Astrocyte (in vitro differentiated cells and primary cell): ENCODE measurements around the gene VASH2. TPM values are rescaled to one million over a fixed set of nuclear protein-coding genes. Genes with fewer than 3 reads are reported as not detected.

Experiments
- DNase-seq: peaks from one replicate; pipeline ENCODE4 v3.0.0-alpha.2; 2010; ENCODE audit warnings: low read depth
- FAIRE-seq: peaks from 2 replicates; lab custom pipeline; 2011; peaks lifted over from hg19 to GRCh38; lab: Jason Lieb, UNC
- H2AFZ ChIP-seq: 2 replicates; pipeline ENCODE4 v1.6.0; 2012; ENCODE audit warnings: low read depth, low read length, inconsistent platforms
- H3K27ac ChIP-seq: 2 replicates; pipeline ENCODE4 v1.5.1; 2011; ENCODE audit warnings: low read depth, low read length, inconsistent platforms
- H3K27me3 ChIP-seq: 2 replicates; pipeline ENCODE4 v1.6.0; 2011; ENCODE audit warnings: low read length, inconsistent platforms; ENCODE audit not compliant: insufficient read depth
- H3K36me3 ChIP-seq: 2 replicates; pipeline ENCODE4 v1.5.1; 2011; ENCODE audit warnings: low read length, inconsistent platforms; ENCODE audit not compliant: insufficient read depth
- H3K4me1 ChIP-seq: 2 replicates; pipeline ENCODE4 v1.5.1; 2011; ENCODE audit warnings: low read length, inconsistent platforms; ENCODE audit not compliant: insufficient read depth
- H3K4me2 ChIP-seq: 2 replicates; pipeline ENCODE4 v1.6.0; 2012; ENCODE audit warnings: low read length, inconsistent platforms
- H3K4me3 ChIP-seq: 2 replicates; pipeline ENCODE4 v1.5.1; 2011; ENCODE audit warnings: low read depth, mild to moderate bottlenecking, low read length, inconsistent platforms; ENCODE audit not compliant: insufficient read depth
- H3K79me2 ChIP-seq: 2 replicates; pipeline ENCODE4 v1.6.0; 2012; ENCODE audit warnings: mild to moderate bottlenecking, low read length, inconsistent platforms; ENCODE audit not compliant: insufficient read depth
- H3K9ac ChIP-seq: 2 replicates; pipeline ENCODE4 v1.6.0; 2012; ENCODE audit warnings: mild to moderate bottlenecking, low read length, inconsistent platforms
- H3K9me3 ChIP-seq: 2 replicates; pipeline ENCODE4 v1.5.1; 2012; ENCODE audit warnings: low read depth, mild to moderate bottlenecking, low read length, inconsistent platforms; ENCODE audit not compliant: insufficient read depth
- H4K20me1 ChIP-seq: 2 replicates; pipeline ENCODE4 v1.6.0; 2012; ENCODE audit warnings: low read length, inconsistent platforms; ENCODE audit not compliant: insufficient read depth
- H3K27ac Mint-ChIP-seq: one replicate; pipeline ENCODE4 v1.8.0; 2021; ENCODE audit warnings: mild to moderate bottlenecking, mixed read lengths; ENCODE audit not compliant: unreplicated experiment
- H3K27me3 Mint-ChIP-seq: one replicate; pipeline ENCODE4 v1.8.0; 2021; ENCODE audit warnings: low read depth, mixed read lengths; ENCODE audit not compliant: unreplicated experiment
- H3K36me3 Mint-ChIP-seq: one replicate; pipeline ENCODE4 v1.8.0; 2021; ENCODE audit warnings: low read depth, mixed read lengths; ENCODE audit not compliant: unreplicated experiment
- H3K4me1 Mint-ChIP-seq: one replicate; pipeline ENCODE4 v1.8.0; 2021; ENCODE audit warnings: low read depth, mixed read lengths; ENCODE audit not compliant: unreplicated experiment
- H3K4me3 Mint-ChIP-seq: one replicate; pipeline ENCODE4 v1.8.0; 2021; ENCODE audit warnings: mild to moderate bottlenecking, moderate library complexity, mixed read lengths; ENCODE audit not compliant: unreplicated experiment
- H3K9me3 Mint-ChIP-seq: one replicate; pipeline ENCODE4 v1.8.0; 2021; ENCODE audit warnings: mild to moderate bottlenecking, mixed read lengths; ENCODE audit not compliant: unreplicated experiment
- EZH2 ChIP-seq: IDR thresholded peaks from 2 replicates; pipeline ENCODE4 v1.6.1; 2012; ENCODE audit warnings: mild to moderate bottlenecking, low read length, inconsistent platforms; ENCODE audit not compliant: insufficient read depth
- total RNA-seq: library from RNA; stranded (reverse); gene quantifications from 2 replicates; pipeline ENCODE4 v1.2.1, GENCODE V29; 2021
- TF ChIP-seq, protein P1 (sequence below): IDR thresholded peaks from 2 replicates; pipeline ENCODE4 v1.5.1; 2011; ENCODE audit warnings: low read depth, mild to moderate bottlenecking, inconsistent platforms, low read length, moderate library complexity; ENCODE audit not compliant: insufficient read depth

The VASH2 gene
- total RNA-seq, 1 donor from 2014 or later = 7.1 TPM

DNA sequence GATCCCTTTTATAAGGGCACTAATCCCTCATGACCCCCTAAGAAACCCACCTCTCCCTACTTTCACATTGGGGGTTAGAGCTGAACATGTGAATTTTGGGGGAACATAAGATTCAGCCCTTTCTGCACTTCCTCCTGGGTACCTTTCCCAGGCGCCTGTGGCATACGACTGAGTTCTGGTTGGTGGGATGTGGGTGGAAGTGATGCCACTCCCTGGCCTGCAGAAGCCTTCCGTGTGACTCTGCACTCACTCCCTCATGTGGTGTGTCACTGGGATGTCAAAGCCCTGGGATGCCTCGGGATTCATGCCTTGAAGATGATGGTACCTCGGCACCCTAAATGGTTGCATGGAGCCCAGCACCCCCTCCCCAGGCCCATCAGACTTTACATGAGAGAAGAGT, 28.3 kb upstream of the VASH2 start:
- Mint-ChIP-seq H3K9me3 (peaks cover 11% of the 10 kb centered on the region), H3K36me3 (peaks cover 2% of the 10 kb centered on the region), H3K4me1 (peaks cover 7% of the 10 kb centered on the region), H3K27me3 (peaks cover 26% of the 10 kb centered on the region), H3K4me3 (no peak overlapping the region), H3K27ac (peak overlapping the region; percentile 47)
- H3K9ac ChIP-seq = no peak overlapping the region
- H3K9me3 ChIP-seq = peaks cover 2% of the 10 kb centered on the region
- H4K20me1 ChIP-seq = no peaks in the 10 kb centered on the region
- H3K36me3 ChIP-seq = no peaks in the 10 kb centered on the region
- no peak for DNase-seq
- peaks cover 5% of the 10 kb centered on the region for H3K4me1 ChIP-seq
- peaks cover 10% of the 10 kb centered on the region for H3K27me3 ChIP-seq
- no peak overlapping the region for H2AFZ ChIP-seq
- FAIRE-seq = no peak
- no peaks in the 10 kb centered on the region for H3K79me2 ChIP-seq
- H3K4me3 ChIP-seq = no peak overlapping the region
- H3K4me2 ChIP-seq = no peak overlapping the region
- TF ChIP-seq EZH2 = no peak
- TF ChIP-seq, protein P1, sequence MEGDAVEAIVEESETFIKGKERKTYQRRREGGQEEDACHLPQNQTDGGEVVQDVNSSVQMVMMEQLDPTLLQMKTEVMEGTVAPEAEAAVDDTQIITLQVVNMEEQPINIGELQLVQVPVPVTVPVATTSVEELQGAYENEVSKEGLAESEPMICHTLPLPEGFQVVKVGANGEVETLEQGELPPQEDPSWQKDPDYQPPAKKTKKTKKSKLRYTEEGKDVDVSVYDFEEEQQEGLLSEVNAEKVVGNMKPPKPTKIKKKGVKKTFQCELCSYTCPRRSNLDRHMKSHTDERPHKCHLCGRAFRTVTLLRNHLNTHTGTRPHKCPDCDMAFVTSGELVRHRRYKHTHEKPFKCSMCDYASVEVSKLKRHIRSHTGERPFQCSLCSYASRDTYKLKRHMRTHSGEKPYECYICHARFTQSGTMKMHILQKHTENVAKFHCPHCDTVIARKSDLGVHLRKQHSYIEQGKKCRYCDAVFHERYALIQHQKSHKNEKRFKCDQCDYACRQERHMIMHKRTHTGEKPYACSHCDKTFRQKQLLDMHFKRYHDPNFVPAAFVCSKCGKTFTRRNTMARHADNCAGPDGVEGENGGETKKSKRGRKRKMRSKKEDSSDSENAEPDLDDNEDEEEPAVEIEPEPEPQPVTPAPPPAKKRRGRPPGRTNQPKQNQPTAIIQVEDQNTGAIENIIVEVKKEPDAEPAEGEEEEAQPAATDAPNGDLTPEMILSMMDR = no peak
- no peak overlapping the region for H3K27ac ChIP-seq

DNA sequence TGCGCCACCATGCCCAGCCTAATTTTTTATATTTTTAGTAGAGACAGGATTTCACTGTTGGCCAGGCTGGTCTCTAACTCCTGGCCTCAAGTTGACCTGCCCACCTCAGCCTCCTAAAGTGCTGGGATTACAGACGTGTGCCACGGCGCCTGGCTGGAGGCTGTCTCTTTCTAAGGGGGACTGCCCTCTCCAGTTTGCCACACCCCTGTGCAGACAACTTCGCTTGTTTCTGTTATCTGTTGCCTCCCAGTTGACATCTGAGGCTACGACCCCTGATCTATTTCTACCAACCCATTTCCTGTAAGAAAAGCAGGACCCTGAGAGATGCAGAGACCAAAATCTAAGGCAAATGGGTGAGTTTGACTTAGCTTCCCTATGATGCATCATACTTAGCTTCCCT, 24.0 kb upstream of the VASH2 start:
- Histone ChIP-seq H3K9me3 (peaks cover 4% of the 10 kb centered on the region), H3K27ac (no peak overlapping the region), H3K27me3 (peaks cover 3% of the 10 kb centered on the region), H4K20me1 (no peaks in the 10 kb centered on the region), H3K9ac (no peak overlapping the region), H3K4me2 (no peak overlapping the region), H2AFZ (no peak overlapping the region), H3K79me2 (no peaks in the 10 kb centered on the region), H3K4me3 (no peak overlapping the region), H3K36me3 (no peaks in the 10 kb centered on the region), H3K4me1 (peaks cover 5% of the 10 kb centered on the region)
- peaks cover 13% of the 10 kb centered on the region for H3K27me3 Mint-ChIP-seq
- peaks cover 9% of the 10 kb centered on the region for H3K9me3 Mint-ChIP-seq
- peaks cover 6% of the 10 kb centered on the region for H3K4me1 Mint-ChIP-seq
- H3K4me3 Mint-ChIP-seq = no peak overlapping the region
- H3K27ac Mint-ChIP-seq = no peak overlapping the region
- TF ChIP-seq, protein P1 = no peak
- no peak for TF ChIP-seq EZH2
- peaks cover 2% of the 10 kb centered on the region for H3K36me3 Mint-ChIP-seq
- no peak for DNase-seq
- FAIRE-seq = no peak

DNA sequence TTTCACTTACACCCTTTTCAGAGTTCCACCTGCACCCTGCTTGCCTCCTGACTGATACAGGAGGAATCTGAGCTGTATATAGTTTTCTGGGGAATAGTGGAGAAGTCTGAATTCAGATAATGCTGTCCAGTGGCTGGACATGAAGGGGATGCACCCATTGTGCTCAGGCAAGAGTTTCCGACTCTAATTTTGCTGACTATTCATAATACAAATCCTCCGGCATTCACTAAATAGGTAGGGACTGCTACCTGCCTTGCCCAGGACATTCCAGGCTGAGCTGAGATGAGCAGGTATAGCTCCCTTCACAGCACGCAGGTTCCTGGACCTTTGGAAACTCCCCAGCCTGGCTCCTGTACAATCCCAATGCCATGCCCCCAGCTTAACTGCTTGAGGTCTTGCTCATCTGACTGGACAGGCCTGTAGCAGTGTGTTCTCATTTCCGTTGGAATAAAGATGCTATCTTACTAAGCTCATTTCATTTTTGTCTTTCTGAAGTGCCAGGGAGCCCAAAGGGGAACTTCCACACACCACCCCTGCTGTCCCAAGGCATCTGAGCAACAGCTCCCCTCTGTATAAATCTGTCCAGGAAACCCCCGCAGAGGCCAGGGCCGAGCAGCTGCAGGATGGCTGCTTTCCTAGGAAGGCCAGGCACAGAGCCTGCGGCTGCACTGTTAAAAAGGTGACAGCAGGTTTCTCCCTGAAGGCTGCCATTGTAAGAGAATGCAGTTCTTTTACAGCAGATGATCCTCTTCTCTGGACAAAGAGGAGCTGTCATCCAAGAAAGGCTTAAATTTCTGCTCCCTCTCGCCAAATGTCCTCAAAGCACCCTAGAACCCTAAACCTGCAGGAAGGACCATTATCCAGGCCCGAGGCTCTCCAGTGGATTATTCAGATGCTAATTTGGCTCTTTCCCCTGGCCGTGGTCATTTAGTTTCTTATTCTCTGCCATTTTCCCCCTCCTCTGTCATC, 21.7 kb upstream of the VASH2 start:
- no peak overlapping the region for H3K4me3 ChIP-seq

More for the DNA sequence above, 21.7 kb upstream of the VASH2 start:
- TF ChIP-seq, protein P1 = no peak
- TF ChIP-seq EZH2 = no peak
- Histone ChIP-seq H3K9me3 (peaks cover 4% of the 10 kb centered on the region), H3K27me3 (peaks cover 1% of the 10 kb centered on the region), H2AFZ (peak overlapping the region; percentile 18), H3K9ac (no peak overlapping the region), H3K4me1 (peaks cover 5% of the 10 kb centered on the region), H4K20me1 (no peaks in the 10 kb centered on the region), H3K4me2 (no peak overlapping the region), H3K79me2 (no peaks in the 10 kb centered on the region), H3K36me3 (no peaks in the 10 kb centered on the region), H3K27ac (no peak overlapping the region)
- Mint-ChIP-seq H3K36me3 (peaks cover 2% of the 10 kb centered on the region), H3K27me3 (peaks cover 5% of the 10 kb centered on the region), H3K27ac (no peak overlapping the region), H3K4me1 (peaks cover 6% of the 10 kb centered on the region), H3K9me3 (peaks cover 2% of the 10 kb centered on the region), H3K4me3 (no peak overlapping the region)
- DNase-seq (peak; percentile 26), FAIRE-seq (no peak)
